ENCODE measurements around the gene RPS27L. TPM values are rescaled to one million over a fixed set of nuclear protein-coding genes. Genes with fewer than 3 reads are reported as not detected.

The RPS27L gene
- total and polyA plus RNA-seq, 9 of the 15 experiments (the other 6 are each of a cell fraction or from before 2014, with no cell fraction given) = 72.2 to 382 (median 116) TPM

DNA sequence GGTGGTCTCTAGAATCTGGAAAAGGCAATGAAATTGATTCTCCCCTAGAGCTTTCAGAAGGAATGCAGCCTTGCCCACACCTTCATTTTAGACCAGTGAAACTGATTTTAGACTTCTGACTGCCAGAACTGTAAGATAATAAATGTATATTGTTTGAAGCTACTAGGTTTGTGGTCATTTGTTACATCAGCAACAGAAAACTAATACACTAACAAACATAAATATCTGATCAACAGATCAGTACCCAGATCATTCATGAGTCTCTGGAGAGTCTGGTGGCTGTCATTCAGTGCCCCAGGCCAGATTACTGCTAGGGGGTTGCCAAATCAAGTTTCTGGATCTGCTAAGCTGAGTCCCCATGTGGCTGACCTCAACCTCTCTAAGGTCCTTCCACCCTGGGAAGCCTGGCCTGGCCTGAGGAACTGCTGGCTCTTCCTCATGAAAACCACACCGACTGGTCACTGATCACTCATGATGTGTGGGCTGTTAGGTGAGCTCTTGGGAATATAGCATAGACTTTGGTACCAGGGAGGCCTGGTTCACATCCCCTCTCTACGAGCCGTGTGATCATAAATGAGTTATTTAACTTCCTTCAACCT, 46.8 kb downstream of the RPS27L start:
- WGBS (ENCODE audit: insufficient coverage, low coverage, missing lambda C conversion rate) = 70% methylated on average over 3 of the region's 3 CpGs
- Histone ChIP-seq H3K9me1 (ENCODE audit: control insufficient read depth, insufficient read depth, low read length) (no peaks in the 10 kb centered on the region), H3K27me3 (ENCODE audit: control insufficient read depth in 2 of 2, insufficient read depth in 2 of 2, low read length in 2 of 2) (no peaks in the 10 kb centered on the region), H2AFZ (ENCODE audit: low read depth, low read length) (peak overlapping the region; percentile 48; the same call in 1 of the 2 replicates), H3K36me3 (ENCODE audit: control insufficient read depth, insufficient read depth, low read length) (no peaks in the 10 kb centered on the region), H3K4me3 (no peak overlapping the region), H3K27ac (ENCODE audit: extremely low read depth, low read depth, low read length) (no peak overlapping the region), H3K4me2 (ENCODE audit: insufficient read depth, low read length) (no peak overlapping the region; the same call in 1 of the 2 replicates), H3K4me1 (replicated peaks in 1 of 2; ENCODE audit: control insufficient read depth in 2 of 2, insufficient read depth in 2 of 2, low read length in 2 of 2) (peaks cover 0 to 30% of the 10 kb centered on the region in 2 experiments; a peak in 4 of 5 replicates), H4K20me1 (replicated peaks; ENCODE audit: control insufficient read depth, insufficient read depth, low read length) (no peaks in the 10 kb centered on the region), H3K9ac (ENCODE audit: insufficient read depth in 1 of 2, low read depth in 2 of 2, low read length in 2 of 2) (no peak overlapping the region), H3K79me2 (ENCODE audit: control insufficient read depth, insufficient read depth, low read length) (no peaks in the 10 kb centered on the region), H3K9me3 (replicated peaks; ENCODE audit: control insufficient read depth, insufficient read depth, low read depth, low read length) (peaks cover 5% of the 10 kb centered on the region)
- BruUV-seq (replicated peaks) = no TSS peak
- in situ Hi-C loops (cut with MboI) (no loop called here), intact Hi-C loops (cut with micrococcal nuclease) (loop anchor here (5.0 kb wide), 1 partner anchor 47 kb away; the partner anchor contains the start of gene RPS27L)
- POLR2A ChIA-PET = interaction anchor here (0.6 to 1.3 kb wide), 3 partner anchors 14 to 582 kb away, joined by 3 read pairs; no protein-coding TSS in a partner anchor
- CTCF ChIA-PET (ENCODE audit: low intra/inter-chr PET ratio) = no interaction called here
- FAIRE-seq (no peak), ATAC-seq (peak; percentile 19; the same call in 2 of the 3 replicates), DNase-seq (ENCODE audit: extremely low read depth in 1 of 4, low spot score in 3 of 4) (no peak)
- TF ChIP-seq SMC3 (conservative IDR thresholded peaks at IDR 0.05; ENCODE audit: insufficient read depth, low read depth, low read length) (no peak), ZNF12 (CRISPR knock-in tag; IDR thresholded peaks at IDR 0.05) (peak; percentile 75; the same call in 1 of the 2 replicates)

DNA sequence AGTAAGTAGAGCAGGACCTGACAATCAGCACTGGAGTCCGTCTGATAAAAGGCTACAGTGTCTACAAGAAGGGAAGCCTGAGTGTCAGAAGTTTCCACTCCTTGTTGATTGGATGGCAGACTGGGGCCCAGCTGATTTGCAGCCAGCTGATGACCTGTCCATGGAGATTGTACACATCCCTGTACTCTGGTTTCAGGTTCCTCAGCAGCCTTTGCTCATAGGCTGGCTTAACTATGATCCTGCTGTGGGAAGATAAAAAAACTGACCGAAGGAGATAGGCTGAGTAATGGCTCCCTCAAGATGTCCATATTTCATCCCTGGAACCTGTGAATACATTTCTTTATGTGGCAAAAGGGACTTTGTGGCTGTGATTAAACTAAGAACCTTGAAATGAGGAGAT, 47.4 kb downstream of the RPS27L start:
- ATAC-seq = peak; percentile 96
- Histone ChIP-seq H3K9me1 (ENCODE audit: control insufficient read depth, insufficient read depth, low read length) (no peaks in the 10 kb centered on the region), H3K4me1 (replicated peaks in 1 of 2; ENCODE audit: control insufficient read depth in 2 of 2, insufficient read depth in 2 of 2, low read length in 2 of 2) (peaks cover 0 to 30% of the 10 kb centered on the region in 2 experiments; a peak in 4 of 5 replicates), H3K36me3 (ENCODE audit: control insufficient read depth, insufficient read depth, low read length) (no peaks in the 10 kb centered on the region), H3K27ac (ENCODE audit: extremely low read depth, low read depth, low read length) (no peak overlapping the region), H3K79me2 (ENCODE audit: control insufficient read depth, insufficient read depth, low read length) (no peaks in the 10 kb centered on the region), H4K20me1 (replicated peaks; ENCODE audit: control insufficient read depth, insufficient read depth, low read length) (no peaks in the 10 kb centered on the region), H3K4me2 (ENCODE audit: insufficient read depth, low read length) (no peak overlapping the region), H3K27me3 (ENCODE audit: control insufficient read depth in 2 of 2, insufficient read depth in 2 of 2, low read length in 2 of 2) (no peaks in the 10 kb centered on the region), H2AFZ (ENCODE audit: low read depth, low read length) (no peak overlapping the region), H3K4me3 (no peak overlapping the region), H3K9me3 (replicated peaks; ENCODE audit: control insufficient read depth, insufficient read depth, low read depth, low read length) (peaks cover 5% of the 10 kb centered on the region), H3K9ac (ENCODE audit: insufficient read depth in 1 of 2, low read depth in 2 of 2, low read length in 2 of 2) (no peak overlapping the region)
- BruUV-seq (replicated peaks) = no TSS peak
- intact Hi-C loops (cut with micrococcal nuclease) = loop anchor here (5.0 kb wide), 1 partner anchor 47 kb away; the partner anchor contains the start of gene RPS27L
- ChIA-PET POLR2A (interaction anchor here (1.1 kb wide), 1 partner anchor 40 kb away, joined by 3 read pairs; no protein-coding TSS in a partner anchor), CTCF (ENCODE audit: low intra/inter-chr PET ratio) (no interaction called here)
- peak; percentile 97 for FAIRE-seq
- peak; percentile 76 to 94 (median 85) for DNase-seq (ENCODE audit: extremely low read depth in 1 of 4, low spot score in 3 of 4)
- in situ Hi-C loops (cut with MboI) = no loop called here
- 0% methylated on average over 2 of the region's 2 CpGs for WGBS (ENCODE audit: insufficient coverage, low coverage, missing lambda C conversion rate)
- TF ChIP-seq EGR1 (conservative IDR thresholded peaks at IDR 0.05) = no peak
- TF ChIP-seq ZNF384 (IDR thresholded peaks at IDR 0.05; ENCODE audit: low read depth, low read length) = peak; percentile 76
- peak; percentile 88 for TF ChIP-seq NFIC (IDR thresholded peaks at IDR 0.05)
- TF ChIP-seq HNRNPUL1 (IDR thresholded peaks at IDR 0.05; ENCODE audit: low read length) = no peak
- peak; percentile 53; the same call in 1 of the 2 replicates for TF ChIP-seq RNF2 (IDR thresholded peaks at IDR 0.05)
- no peak for TF ChIP-seq ZFP30 (CRISPR knock-in tag; IDR thresholded peaks at IDR 0.05; ENCODE audit: borderline replicate concordance)
- TF ChIP-seq GABPA (tag; conservative IDR thresholded peaks at IDR 0.05; ENCODE audit: low read depth) = no peak
- no peak for TF ChIP-seq RBM34 (IDR thresholded peaks at IDR 0.05; ENCODE audit: borderline replicate concordance, insufficient read depth, low read length)
- TF ChIP-seq, protein P1, sequence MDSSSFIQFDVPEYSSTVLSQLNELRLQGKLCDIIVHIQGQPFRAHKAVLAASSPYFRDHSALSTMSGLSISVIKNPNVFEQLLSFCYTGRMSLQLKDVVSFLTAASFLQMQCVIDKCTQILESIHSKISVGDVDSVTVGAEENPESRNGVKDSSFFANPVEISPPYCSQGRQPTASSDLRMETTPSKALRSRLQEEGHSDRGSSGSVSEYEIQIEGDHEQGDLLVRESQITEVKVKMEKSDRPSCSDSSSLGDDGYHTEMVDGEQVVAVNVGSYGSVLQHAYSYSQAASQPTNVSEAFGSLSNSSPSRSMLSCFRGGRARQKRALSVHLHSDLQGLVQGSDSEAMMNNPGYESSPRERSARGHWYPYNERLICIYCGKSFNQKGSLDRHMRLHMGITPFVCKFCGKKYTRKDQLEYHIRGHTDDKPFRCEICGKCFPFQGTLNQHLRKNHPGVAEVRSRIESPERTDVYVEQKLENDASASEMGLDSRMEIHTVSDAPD (CRISPR knock-in tag; IDR thresholded peaks at IDR 0.05) = no peak
- no peak for TF ChIP-seq KLF13 (tag; IDR thresholded peaks at IDR 0.05; ENCODE audit: borderline replicate concordance, low read depth)
- peak in 1 of 2 experiments; percentile 74; a peak in 2 of 4 replicates for TF ChIP-seq ARNT (IDR thresholded peaks at IDR 0.05)
- no peak for TF ChIP-seq NFE2L1 (tag; IDR thresholded peaks at IDR 0.05; ENCODE audit: borderline replicate concordance, low read depth)

Data from K562 (cell line).